Muscle layer of colon (tissue), 2 donors: ENCODE measurements around the gene ACSS1.

ENCODE experiments used
- H3K27ac ChIP-seq: one replicate; pipeline ENCODE4 v1.7.0; 2013; ENCODE audit warnings: low read depth, mild to moderate bottlenecking, low read length, moderate library complexity
- H3K27me3 ChIP-seq, 2 donors: one replicate each; pipeline ENCODE4 v1.7.0; 2013; ENCODE audit warnings: low read length in 2 of 2, mild to moderate bottlenecking in 2 of 2; ENCODE audit not compliant: insufficient read depth in 2 of 2, control insufficient read depth in 1 of 2
- H3K36me3 ChIP-seq: one replicate; pipeline ENCODE4 v1.7.0; 2013; ENCODE audit warnings: mild to moderate bottlenecking, low read length; ENCODE audit not compliant: insufficient read depth
- H3K4me1 ChIP-seq: one replicate; pipeline ENCODE4 v1.7.0; 2013; ENCODE audit warnings: mild to moderate bottlenecking, low read length; ENCODE audit not compliant: insufficient read depth
- H3K4me3 ChIP-seq, 2 donors: one replicate each; pipeline ENCODE4 v1.7.0; 2013; ENCODE audit warnings: low read length in 2 of 2, low read depth in 1 of 2, mild to moderate bottlenecking in 1 of 2, moderate library complexity in 1 of 2
- H3K9ac ChIP-seq: one replicate; pipeline ENCODE4 v1.7.0; 2013; ENCODE audit warnings: low read length
- H3K9me3 ChIP-seq: one replicate; pipeline ENCODE4 v1.7.0; 2013; ENCODE audit warnings: mild to moderate bottlenecking, low read length
- donor health status: abdominal sarcoma.
- donor health status: Adenocarcinoma of cecum.

Gene ACSS1

DNA sequence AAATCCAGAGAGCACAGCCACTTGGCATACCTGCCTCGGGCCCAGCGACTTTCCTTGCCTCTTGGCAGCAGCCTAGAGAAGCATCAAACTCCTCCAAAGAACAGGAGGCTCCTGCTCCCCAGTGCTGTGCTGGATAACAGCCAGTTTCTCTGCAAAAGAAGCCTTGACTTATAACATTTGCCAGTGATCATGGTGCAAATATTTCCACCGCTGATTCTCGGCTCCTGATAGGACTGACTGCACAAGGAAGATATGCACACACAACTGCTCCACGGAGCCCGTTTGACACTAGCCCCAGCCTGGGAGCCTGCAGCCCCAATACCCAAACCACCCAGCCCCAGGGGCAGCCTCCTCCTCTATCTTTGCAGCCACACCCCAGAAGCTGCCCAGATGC is 17.5 kb downstream of the ACSS1 start:
- Histone ChIP-seq H3K9me3 (no peaks in the 10 kb centered on the region), H3K9ac (no peak overlapping the region), H3K27me3 (no peaks in the 10 kb centered on the region), H3K27ac (peak overlapping the region; percentile 64), H3K4me3 (peak overlapping the region in 1 of 2 donors; percentile 46), H3K4me1 (peaks cover 81% of the 10 kb centered on the region), H3K36me3 (peaks cover 7% of the 10 kb centered on the region)

DNA sequence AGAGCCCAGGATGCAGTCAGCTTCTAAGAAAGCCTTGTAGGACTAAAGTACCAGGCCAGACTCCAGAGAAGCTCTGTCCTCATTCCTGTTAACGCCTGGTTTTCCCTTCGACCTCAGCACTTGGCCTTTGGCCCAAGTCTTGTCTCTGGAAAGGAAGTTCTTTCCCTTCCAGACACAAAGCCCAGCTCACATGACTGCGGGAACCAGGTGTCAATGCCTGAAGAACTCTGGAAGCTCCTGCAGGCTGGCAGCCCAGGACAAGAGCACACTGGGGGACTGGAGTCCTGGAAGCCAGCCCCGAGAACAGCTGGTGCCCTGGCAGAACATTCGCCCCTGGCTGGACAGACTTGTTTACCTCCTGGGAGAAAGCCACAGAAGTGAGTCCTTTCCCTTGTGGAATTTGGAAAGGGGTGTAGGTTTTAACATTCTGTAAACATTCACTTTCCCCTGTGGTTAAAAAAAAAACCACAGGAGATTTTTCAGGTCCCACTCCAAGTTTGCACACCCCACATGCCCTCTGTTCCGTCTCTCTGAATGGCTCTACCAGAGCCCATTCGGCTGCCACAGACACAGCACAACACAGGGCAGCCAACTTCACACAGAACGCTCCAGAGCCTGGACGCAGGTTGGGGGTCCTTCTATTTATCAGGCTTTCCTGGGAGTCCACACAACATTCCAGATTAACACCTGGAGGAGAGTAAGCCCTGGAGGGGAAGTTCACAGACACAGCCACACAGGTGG is 18.1 kb downstream of the ACSS1 start:
- H3K27me3 ChIP-seq: no peaks in the 10 kb centered on the region
- H3K27ac ChIP-seq: peak overlapping the region; percentile 64
- H3K36me3 ChIP-seq: peaks cover 5% of the 10 kb centered on the region
- no peak overlapping the region for H3K9ac ChIP-seq
- H3K4me3 ChIP-seq: peak overlapping the region in 1 of 2 donors; percentile 46
- H3K9me3 ChIP-seq: no peaks in the 10 kb centered on the region
- peaks cover 79% of the 10 kb centered on the region for H3K4me1 ChIP-seq

DNA sequence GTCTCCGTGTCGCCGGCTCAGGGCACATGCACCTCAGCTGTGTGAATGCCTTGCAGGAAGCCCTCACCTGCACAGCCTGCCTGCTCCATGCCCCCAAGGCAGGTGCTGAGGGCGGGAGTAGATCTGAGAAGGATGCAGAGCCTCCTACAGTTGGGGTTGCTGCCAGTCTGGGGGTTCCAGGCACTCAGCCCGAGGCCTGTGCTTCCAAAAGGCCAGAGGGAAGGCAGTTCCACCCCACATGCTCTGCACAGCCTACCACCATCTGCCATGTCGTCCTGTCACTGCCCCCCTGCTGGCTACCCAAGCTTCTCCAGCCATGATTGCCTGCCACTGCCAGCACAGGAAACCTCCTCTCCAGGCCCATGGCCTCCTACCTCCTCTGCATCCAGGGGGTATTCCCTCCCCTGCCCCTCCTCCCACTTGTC is 19.3 kb downstream of the ACSS1 start:
- H3K27ac ChIP-seq: peak overlapping the region; percentile 64
- no peaks in the 10 kb centered on the region for H3K27me3 ChIP-seq
- H3K9ac ChIP-seq: no peak overlapping the region
- peaks cover 5% of the 10 kb centered on the region for H3K36me3 ChIP-seq
- peak overlapping the region in 1 of 2 donors; percentile 31 for H3K4me3 ChIP-seq
- no peaks in the 10 kb centered on the region for H3K9me3 ChIP-seq
- peaks cover 79% of the 10 kb centered on the region for H3K4me1 ChIP-seq

DNA sequence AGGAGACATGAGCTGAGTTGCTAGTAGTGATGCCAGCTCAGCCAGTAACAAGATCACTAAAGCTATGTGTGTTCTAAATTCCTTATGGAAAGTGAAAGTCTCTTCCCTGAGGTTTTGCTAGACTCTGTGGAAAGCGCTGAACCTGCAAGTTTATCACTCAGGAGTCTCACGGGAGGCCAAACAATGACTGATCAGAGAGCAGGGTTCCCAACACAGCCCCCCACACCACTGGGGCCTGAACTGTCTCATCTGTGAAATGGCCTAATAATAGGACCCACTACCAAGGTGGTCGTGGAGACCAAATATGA is 19.9 kb downstream of the ACSS1 start:
- no peak overlapping the region for H3K9ac ChIP-seq
- peaks cover 79% of the 10 kb centered on the region for H3K4me1 ChIP-seq
- no peaks in the 10 kb centered on the region for H3K27me3 ChIP-seq
- H3K9me3 ChIP-seq: no peaks in the 10 kb centered on the region
- H3K27ac ChIP-seq: peak overlapping the region; percentile 64
- no peak overlapping the region for H3K4me3 ChIP-seq
- peaks cover 5% of the 10 kb centered on the region for H3K36me3 ChIP-seq

DNA sequence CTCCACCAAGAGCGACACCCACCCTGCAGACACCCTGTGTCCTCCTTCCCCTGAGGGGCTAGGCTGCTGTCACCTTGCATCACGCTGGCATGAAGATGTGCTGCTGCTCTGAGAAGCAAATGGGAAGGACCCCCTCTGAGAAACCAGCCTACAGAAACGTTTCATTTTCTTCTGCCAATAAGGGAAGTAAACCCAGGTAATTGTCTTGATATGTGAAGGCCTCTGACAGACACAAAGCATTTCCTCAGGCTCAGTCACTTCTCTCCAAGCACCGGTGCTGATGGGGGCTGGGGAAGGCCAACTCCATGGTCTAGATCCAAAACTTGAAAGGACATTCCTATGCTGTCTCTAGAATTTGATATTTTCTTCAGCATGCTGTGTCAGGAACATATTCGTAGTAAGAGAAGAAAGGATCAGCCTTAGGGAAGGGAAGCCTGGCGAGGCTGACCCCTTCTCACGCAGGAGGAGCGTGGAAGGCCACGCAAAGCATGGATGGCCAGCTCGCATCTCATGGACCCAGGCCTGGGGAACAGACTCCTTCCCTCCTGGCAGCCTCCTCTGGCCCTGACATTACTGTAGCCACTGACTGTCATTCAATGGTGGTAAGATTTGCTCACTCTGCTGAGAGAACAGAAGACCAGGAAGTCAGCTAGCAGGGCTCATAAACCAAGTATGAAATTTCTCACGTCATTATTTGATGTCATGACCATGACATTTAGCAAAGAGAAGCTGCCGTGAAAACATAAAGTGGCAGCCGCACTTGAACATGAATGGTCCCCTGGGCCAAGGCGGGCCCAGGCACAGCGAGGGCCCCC is 20.4 kb downstream of the ACSS1 start:
- Histone ChIP-seq H3K9me3 (no peaks in the 10 kb centered on the region), H3K4me3 (no peak overlapping the region), H3K36me3 (peaks cover 5% of the 10 kb centered on the region), H3K9ac (no peak overlapping the region), H3K27me3 (no peaks in the 10 kb centered on the region), H3K27ac (peak overlapping the region; percentile 64), H3K4me1 (peaks cover 81% of the 10 kb centered on the region)

DNA sequence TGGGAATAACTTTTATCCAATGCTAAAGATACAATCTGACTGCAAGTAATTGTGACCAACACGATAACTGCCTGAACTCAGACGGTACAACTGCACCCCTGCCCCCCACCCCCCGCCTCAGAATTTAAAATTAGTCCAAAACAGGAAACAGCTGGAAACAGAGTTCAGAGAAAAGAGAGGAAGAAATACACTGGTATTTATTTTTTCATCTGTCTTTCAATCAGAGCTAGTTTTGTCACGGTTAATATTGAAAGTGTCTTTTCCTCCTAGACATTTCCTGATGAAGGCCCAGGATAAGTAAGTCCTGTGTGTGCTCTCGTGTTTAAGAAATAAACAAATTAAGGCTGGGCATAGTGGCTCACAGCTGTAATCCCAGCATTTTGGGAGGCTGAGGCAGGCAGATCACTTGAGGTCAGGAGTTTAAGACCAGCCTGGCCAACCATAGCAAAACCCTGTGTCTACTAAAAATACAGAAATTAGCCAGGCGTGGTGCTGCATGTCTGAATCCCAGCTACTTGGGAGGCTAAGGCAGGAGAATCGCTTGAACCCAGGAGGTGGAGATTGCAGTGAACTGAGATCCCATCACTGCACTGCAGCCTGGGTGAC is 21.5 kb downstream of the ACSS1 start:
- Histone ChIP-seq H3K27ac (peak overlapping the region; percentile 64), H3K9me3 (no peaks in the 10 kb centered on the region), H3K36me3 (no peaks in the 10 kb centered on the region), H3K9ac (no peak overlapping the region), H3K4me3 (no peak overlapping the region), H3K4me1 (peaks cover 80% of the 10 kb centered on the region), H3K27me3 (no peaks in the 10 kb centered on the region)

DNA sequence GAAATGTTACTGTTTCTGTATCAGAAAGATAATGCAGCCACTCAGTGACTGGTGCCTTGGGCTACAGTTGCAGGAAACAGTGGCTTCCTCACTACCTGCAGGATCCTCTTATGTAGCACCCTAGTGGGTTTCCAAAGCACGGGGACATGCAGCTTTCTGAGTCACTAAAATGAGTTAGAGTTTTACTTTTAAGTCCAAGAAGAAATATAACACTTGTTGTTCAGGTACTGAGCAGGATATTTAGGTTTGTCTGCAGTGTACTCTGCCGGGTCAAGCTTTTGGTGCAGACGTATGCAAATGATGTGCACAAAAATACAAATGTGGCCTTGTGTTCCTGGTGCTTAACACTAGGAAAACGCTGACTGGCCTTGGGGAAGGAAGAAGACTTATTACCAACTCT is 22.0 kb downstream of the ACSS1 start:
- Histone ChIP-seq H3K4me1 (peaks cover 75% of the 10 kb centered on the region), H3K27ac (peak overlapping the region; percentile 17)

DNA sequence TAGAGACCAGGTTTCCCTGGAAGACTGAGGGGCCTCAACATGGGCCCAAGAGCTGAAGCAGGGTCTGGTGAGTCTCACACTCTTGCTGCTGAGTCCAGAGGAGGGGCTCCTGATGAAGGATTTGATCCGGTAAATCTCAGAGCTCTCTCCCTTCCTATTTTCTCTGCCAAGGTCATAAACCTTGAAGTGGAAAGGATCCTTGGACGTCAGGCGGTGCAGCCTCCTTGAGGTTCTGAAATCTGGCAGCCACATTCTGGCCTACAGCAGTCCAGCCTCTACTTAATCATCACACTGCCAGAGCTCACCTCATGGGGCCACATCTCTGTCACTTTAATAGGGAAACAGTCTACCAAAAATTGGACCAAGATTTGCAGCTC is 24.0 kb downstream of the ACSS1 start:
- H3K9ac ChIP-seq: no peak overlapping the region

More for the DNA sequence above, 22.0 kb downstream of the ACSS1 start:
- no peaks in the 10 kb centered on the region for H3K27me3 ChIP-seq
- no peaks in the 10 kb centered on the region for H3K9me3 ChIP-seq
- H3K36me3 ChIP-seq: no peaks in the 10 kb centered on the region
- H3K4me3 ChIP-seq: no peak overlapping the region
- no peak overlapping the region for H3K9ac ChIP-seq

DNA sequence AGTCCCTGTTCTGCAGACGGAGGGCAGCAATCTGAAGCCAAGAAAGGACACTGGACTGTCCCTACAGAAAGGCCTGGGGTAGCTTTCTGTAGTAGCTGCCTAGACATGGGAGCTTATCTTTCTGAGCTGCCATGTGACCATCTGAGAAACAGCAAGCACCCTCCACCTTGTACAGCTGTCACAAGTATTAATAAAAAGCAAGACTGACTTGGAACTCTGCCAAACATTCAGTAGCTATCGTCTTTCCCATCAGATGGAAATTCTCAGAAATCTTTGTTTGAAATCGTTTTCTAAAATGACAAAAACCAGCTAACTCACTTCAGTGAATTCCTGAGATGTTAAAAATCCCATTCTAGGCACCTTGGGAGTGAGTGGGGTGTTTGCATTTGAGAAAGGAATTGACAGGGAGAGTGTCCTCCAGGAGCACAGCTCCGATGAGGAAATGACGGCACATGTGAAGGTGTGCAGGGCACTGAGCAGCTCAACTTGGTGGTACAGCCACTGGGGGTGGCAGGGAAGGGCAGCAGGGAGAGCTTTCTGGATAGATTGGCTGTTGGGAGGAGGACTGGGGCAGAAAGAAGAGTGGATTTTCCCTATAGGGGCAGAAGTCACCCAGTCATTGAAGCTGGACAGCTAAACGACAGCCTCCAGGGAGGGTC is 24.5 kb downstream of the ACSS1 start:
- Histone ChIP-seq H3K4me3 (no peak overlapping the region), H3K9ac (no peak overlapping the region)

More for the DNA sequence above, 24.0 kb downstream of the ACSS1 start:
- H3K36me3 ChIP-seq: peaks cover 15% of the 10 kb centered on the region
- no peaks in the 10 kb centered on the region for H3K27me3 ChIP-seq
- H3K4me1 ChIP-seq: peaks cover 57% of the 10 kb centered on the region
- H3K4me3 ChIP-seq: no peak overlapping the region
- H3K27ac ChIP-seq: peak overlapping the region; percentile 89
- no peaks in the 10 kb centered on the region for H3K9me3 ChIP-seq

DNA sequence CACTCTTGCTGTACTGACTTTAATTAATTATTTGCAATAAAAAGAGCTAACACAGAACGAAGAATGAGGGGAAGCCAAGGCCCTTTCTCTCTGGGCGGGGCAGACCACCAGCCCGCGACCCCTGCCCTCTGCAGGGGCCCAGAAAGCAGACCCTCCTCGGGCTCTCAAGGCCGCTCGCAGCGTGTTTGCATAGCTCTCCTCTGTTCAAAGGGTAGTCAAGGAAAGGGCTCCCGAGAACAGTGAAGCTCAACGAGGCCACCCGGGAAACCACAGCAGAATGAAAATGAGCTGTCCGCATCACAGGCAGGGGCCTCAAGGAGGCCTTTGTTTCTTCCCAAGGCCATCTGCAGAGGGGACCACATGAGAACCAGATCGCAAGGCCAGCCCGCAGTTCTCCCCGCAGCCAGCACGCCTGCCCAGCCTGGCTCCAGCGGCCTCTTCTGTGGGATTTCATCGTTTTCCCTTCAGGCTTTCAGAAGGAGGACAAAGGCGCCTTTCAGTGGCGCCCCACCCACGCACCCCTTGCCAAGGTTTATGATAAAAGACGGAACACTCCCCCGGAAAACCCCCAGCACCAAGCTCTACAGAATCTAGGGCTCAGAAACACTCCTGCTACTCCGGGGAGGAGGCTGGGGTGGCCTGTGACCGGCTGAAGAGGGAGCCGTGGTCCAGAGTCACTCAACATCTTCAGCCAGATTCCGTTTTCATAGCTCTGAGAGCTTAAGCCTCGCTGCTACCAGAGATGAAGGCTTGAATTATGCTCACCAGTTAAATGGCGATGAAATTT is 25.3 kb downstream of the ACSS1 start:
- H3K27ac ChIP-seq: peak overlapping the region; percentile 89
- H3K36me3 ChIP-seq: peaks cover 15% of the 10 kb centered on the region
- no peak overlapping the region for H3K4me3 ChIP-seq
- no peaks in the 10 kb centered on the region for H3K9me3 ChIP-seq
- no peaks in the 10 kb centered on the region for H3K27me3 ChIP-seq
- H3K9ac ChIP-seq: no peak overlapping the region
- peaks cover 45% of the 10 kb centered on the region for H3K4me1 ChIP-seq

More for the DNA sequence above, 24.5 kb downstream of the ACSS1 start:
- Histone ChIP-seq H3K27me3 (no peaks in the 10 kb centered on the region), H3K9me3 (no peaks in the 10 kb centered on the region), H3K36me3 (peaks cover 15% of the 10 kb centered on the region), H3K4me1 (peaks cover 52% of the 10 kb centered on the region), H3K27ac (peak overlapping the region; percentile 89)
